Esophagus squamous epithelium (tissue), 5 donors: Measurements from ENCODE around the gene HMGCR. TPM values are rescaled to one million over a fixed set of nuclear protein-coding genes. Genes with fewer than 3 reads are reported as not detected.

Source experiments
- DNase-seq: peaks from one replicate; lab custom pipeline; 2025; lab: John Stamatoyannopoulos, UW
- H3K27ac ChIP-seq, 4 donors: fragments of 200-600 bp; sonication (generic); one replicate each; pipeline ENCODE4 v1.5.1; 2016 to 2019; ENCODE audit warnings: mild to moderate bottlenecking in 1 of 4
- H3K27me3 ChIP-seq, 4 donors: fragments of 200-600 bp; sonication (generic); 1 replicate in 3 of 4; 2 replicates in 1 of 4; pipeline versions ENCODE4 v1.5.1 to v1.6.0; 2017 to 2021; ENCODE audit warnings: antibody characterized with exemption in 1 of 4
- H3K36me3 ChIP-seq, 3 donors: fragments of 200-600 bp; sonication (generic); one replicate each; pipeline ENCODE4 v1.5.1; 2016 to 2019
- H3K4me1 ChIP-seq, 3 donors: fragments of 200-600 bp; sonication (generic); one replicate each; pipeline ENCODE4 v1.5.1; 2017 to 2019
- H3K4me3 ChIP-seq, 4 donors: fragments of 200-600 bp; sonication (generic); 1 replicate in 3 of 4; 2 replicates in 1 of 4; pipeline ENCODE4 v1.5.1; 2016 to 2019; ENCODE audit warnings: mild to moderate bottlenecking in 2 of 4, moderate library complexity in 1 of 4
- H3K9me3 ChIP-seq, 3 donors: fragments of 200-600 bp; sonication (generic); one replicate each; pipeline ENCODE4 v1.5.1; 2016 to 2019
- CTCF ChIP-seq, 6 experiments: fragments of 450-650 bp in 4 of 6; fragments of 200-600 bp in 2 of 6; sonication (generic) in 2 of 6; IDR thresholded peaks; one replicate each; pipeline ENCODE4 v1.5.1; 2016 to 2019; ENCODE audit warnings: antibody characterized with exemption in 6 of 6, mild to moderate bottlenecking in 4 of 6, moderate library complexity in 4 of 6
- POLR2A ChIP-seq, 4 donors: fragments of 450-650 bp; IDR thresholded peaks; one replicate each; pipeline ENCODE4 v1.6.1; 2017; ENCODE audit warnings: antibody characterized with exemption in 4 of 4, mild to moderate bottlenecking in 4 of 4, moderate library complexity in 3 of 4
- WGBS, 2 donors: methylation state at CpG; one replicate each; pipeline ENCODE4 v1.1.5; 2018; 5-methylcytosine and 5-hydroxymethylcytosine counted together
- intact Hi-C: fragments of 100-400 bp; cut with DNase I; formaldehyde crosslinking; loops from one replicate; pipeline ENCODE4 v1.15.0; 2022
- total RNA-seq, 4 donors: library from RNA; depleted of rRNA; stranded (reverse); fragments of >200 nt; gene quantifications; one replicate each; pipeline ENCODE4 v1.1.0, GENCODE V29; 2016
- donor health status: DM: yes; HTN: yes; CAD: no.

HMGCR gene
- total RNA-seq, 4 donors from 2014 or later: 54.5 to 165 (median 122) TPM

- no peaks in the 10 kb centered on the region for H3K9me3 ChIP-seq
- H3K36me3 ChIP-seq: no peaks in the 10 kb centered on the region
- H3K4me1 ChIP-seq: peaks cover 0 to 38% (median 17%) of the 10 kb centered on the region in 3 donors
- TF ChIP-seq POLR2A (IDR thresholded peaks at IDR 0.05) (no peak), CTCF (IDR thresholded peaks at IDR 0.05) (no peak)
- H3K27me3 ChIP-seq: no peaks in the 10 kb centered on the region
- H3K27ac ChIP-seq: peak overlapping the region in 2 of 4 donors; percentile 97 to 98
- intact Hi-C loops: no loop called here
- H3K4me3 ChIP-seq: no peak overlapping the region
- no peak for DNase-seq
- 70 to 73% methylated on average over 2 of the region's 2 CpGs for WGBS, 2 donors
Observed at GRCh38 chr5:75335486-75335885, 1.5 kb upstream of the HMGCR start.

GRCh38 chr5:75335952-75336614 is 937 bp upstream of the HMGCR start:
- H3K27ac ChIP-seq: peak overlapping the region; percentile 92 to 98 (median 95)
- WGBS, 2 donors: 9 to 10% methylated on average over 12 of the region's 12 CpGs
- H3K4me3 ChIP-seq: peak overlapping the region; percentile 62 to 92 (median 86)
- no peaks in the 10 kb centered on the region for H3K36me3 ChIP-seq
- no peak for DNase-seq
- no peaks in the 10 kb centered on the region for H3K9me3 ChIP-seq
- peaks cover 0 to 44% (median 20%) of the 10 kb centered on the region in 3 donors for H3K4me1 ChIP-seq
- H3K27me3 ChIP-seq: no peaks in the 10 kb centered on the region
- intact Hi-C loops: no loop called here
- TF ChIP-seq POLR2A (IDR thresholded peaks at IDR 0.05) (no peak), CTCF (IDR thresholded peaks at IDR 0.05) (peak in 5 of 6 experiments; percentile 40 to 83 (median 66))

GRCh38 chr5:75337366-75338021 is 474 bp downstream of the HMGCR start:
- intact Hi-C loops: no loop called here
- no peak for DNase-seq
- 1 to 2% methylated on average over 10 to 20 of the region's 50 CpGs for WGBS, 2 donors

GRCh38 chr5:75338408-75338807 is 1.4 kb downstream of the HMGCR start:
- Histone ChIP-seq H3K9me3 (no peaks in the 10 kb centered on the region), H3K27ac (peak overlapping the region in 2 of 4 donors; percentile 97 to 98), H3K4me1 (peaks cover 0 to 63% (median 29%) of the 10 kb centered on the region in 3 donors), H3K4me3 (peak overlapping the region; percentile 62 to 92 (median 86)), H3K27me3 (no peaks in the 10 kb centered on the region), H3K36me3 (peaks cover 0 to 11% (median 4%) of the 10 kb centered on the region in 3 donors)
- DNase-seq: no peak
- intact Hi-C loops: no loop called here
- TF ChIP-seq CTCF (IDR thresholded peaks at IDR 0.05) (no peak), POLR2A (IDR thresholded peaks at IDR 0.05) (no peak)
- 49 to 63% methylated on average over 2 of the region's 2 CpGs for WGBS, 2 donors

More at GRCh38 chr5:75337366-75338021, 474 bp downstream of the HMGCR start:
- Histone ChIP-seq H3K4me1 (peaks cover 0 to 58% (median 29%) of the 10 kb centered on the region in 3 donors), H3K27me3 (no peaks in the 10 kb centered on the region), H3K27ac (peak overlapping the region; percentile 92 to 98 (median 95)), H3K4me3 (peak overlapping the region; percentile 62 to 92 (median 86)), H3K9me3 (no peaks in the 10 kb centered on the region), H3K36me3 (peaks cover 0 to 2% (median 0%) of the 10 kb centered on the region in 3 donors)
- TF ChIP-seq CTCF (IDR thresholded peaks at IDR 0.05) (no peak), POLR2A (IDR thresholded peaks at IDR 0.05) (no peak)
